SW 1271 (cell line): Measurements from ENCODE around the gene UVSSA.
"Not testable (repeated sequence)": the region's sequence is repeated elsewhere in the genome, so short reads cannot be mapped to it uniquely, and the experiment has no call there.

Source experiments
- DNase-seq, 2 experiments: peaks; one replicate each; lab custom pipeline; 2025; lab: John Stamatoyannopoulos, UW

UVSSA gene

GRCh38 chr4:1317177-1318045 is 29.6 kb upstream of the UVSSA start:
- DNase-seq = no peak

GRCh38 chr4:1318046-1318375 is 29.0 kb upstream of the UVSSA start:
- DNase-seq = no peak

GRCh38 chr4:1318488-1319213 is 28.4 kb upstream of the UVSSA start:
- DNase-seq = no peak

GRCh38 chr4:1321486-1321885 is 25.5 kb upstream of the UVSSA start:
- no peak for DNase-seq

- DNase-seq = no peak
Measured at GRCh38 chr4:1321946-1322650, 24.9 kb upstream of the UVSSA start.

- no peak for DNase-seq
Measured at GRCh38 chr4:1323280-1323634, 23.8 kb upstream of the UVSSA start.

- peak; percentile 71 to 82 for DNase-seq
Measured at GRCh38 chr4:1323635-1324442, 23.2 kb upstream of the UVSSA start.

GRCh38 chr4:1324443-1325175 is 22.4 kb upstream of the UVSSA start:
- DNase-seq = not testable (repeated sequence)

- DNase-seq = no peak
Measured at GRCh38 chr4:1325176-1325480, 21.9 kb upstream of the UVSSA start.

- no peak for DNase-seq
Measured at GRCh38 chr4:1325681-1326635, 21.1 kb upstream of the UVSSA start.

- no peak for DNase-seq
Measured at GRCh38 chr4:1326751-1327525, 20.1 kb upstream of the UVSSA start.

- no peak for DNase-seq
Measured at GRCh38 chr4:1327526-1328266, 19.3 kb upstream of the UVSSA start.

GRCh38 chr4:1328267-1329155 is 18.5 kb upstream of the UVSSA start:
- no peak for DNase-seq

GRCh38 chr4:1329408-1330371 is 17.3 kb upstream of the UVSSA start:
- no peak for DNase-seq

- no peak for DNase-seq
Measured at GRCh38 chr4:1330761-1331590, 16.0 kb upstream of the UVSSA start.
